ENCODE measurements around the gene THRB. TPM values are rescaled to one million over a fixed set of nuclear protein-coding genes. Genes with fewer than 3 reads are reported as not detected.
A peak's percentile ranks its signal among the peaks of the same experiment; 100 is the strongest.

THRB gene
- polyA plus RNA-seq, 1 donor, result 1.1 TPM

DNA sequence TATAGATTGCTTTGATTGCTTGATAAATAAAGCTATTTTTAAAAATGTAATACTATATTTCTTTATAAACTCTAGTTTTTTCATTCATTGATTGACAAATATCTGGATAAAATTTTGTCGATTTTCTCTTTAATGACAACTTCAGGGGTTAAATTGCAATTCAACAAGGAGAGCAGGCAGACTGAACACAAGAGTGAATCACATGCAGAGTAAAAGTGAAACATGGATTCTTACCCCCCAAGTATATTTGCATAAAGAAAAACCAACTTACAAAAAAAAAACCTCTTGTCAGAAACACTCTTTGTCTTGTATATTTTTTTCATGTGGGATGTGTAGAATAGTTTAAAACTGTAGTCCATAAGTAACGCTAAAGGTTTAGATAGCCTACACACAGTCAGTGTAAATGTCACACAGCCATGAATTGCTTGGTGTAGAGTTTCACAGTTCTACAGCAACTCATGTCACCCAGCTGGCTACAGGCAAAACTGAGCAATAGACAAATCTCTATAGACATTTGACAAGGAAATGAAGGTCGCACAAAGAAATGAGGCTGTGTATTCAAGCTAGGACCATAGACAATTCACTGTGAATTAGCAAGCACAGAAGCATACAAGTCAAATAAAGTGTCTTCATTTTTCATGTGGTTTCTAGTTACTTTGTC lies 141.6 kb downstream of the THRB start:
- DNase-seq (ENCODE audit: low read depth), result no peak

- peak; percentile 71 for DNase-seq (ENCODE audit: low read depth)
Observed at GRCh38 chr3:24351779-24352469, 142.7 kb downstream of the THRB start.

DNA sequence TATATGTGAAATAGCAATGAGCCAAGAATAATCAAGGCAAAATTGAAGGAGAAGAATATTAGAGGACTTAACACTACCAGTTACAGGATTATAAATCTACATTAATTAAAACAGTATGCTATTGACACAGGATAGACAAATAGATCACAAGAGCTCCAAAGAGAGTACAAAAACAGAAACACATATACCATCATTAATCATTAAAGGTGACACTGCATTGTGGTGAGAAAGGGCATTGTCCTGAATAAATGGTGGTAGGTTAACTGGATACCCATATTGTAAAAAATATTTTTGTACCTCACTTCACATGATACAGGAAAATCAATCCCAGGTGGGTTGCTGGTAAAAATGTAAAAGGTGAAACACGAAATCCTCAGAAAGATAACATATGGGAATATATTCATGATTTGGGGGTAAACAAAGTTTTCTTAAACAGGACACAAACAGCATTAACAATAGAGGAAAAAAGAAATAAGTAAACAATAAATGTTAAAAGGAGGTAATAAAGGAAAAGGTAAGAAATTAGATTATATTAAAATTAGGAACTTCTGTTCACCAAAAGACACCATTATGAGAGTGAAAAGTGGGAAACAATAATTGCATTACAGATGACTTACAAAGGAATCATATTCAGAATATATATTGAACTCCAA lies 145.2 kb downstream of the THRB start:
- DNase-seq (ENCODE audit: low read depth), result no peak

- DNase-seq (ENCODE audit: low read depth), result no peak
Observed at GRCh38 chr3:24348348-24348747, 146.3 kb downstream of the THRB start.

DNA sequence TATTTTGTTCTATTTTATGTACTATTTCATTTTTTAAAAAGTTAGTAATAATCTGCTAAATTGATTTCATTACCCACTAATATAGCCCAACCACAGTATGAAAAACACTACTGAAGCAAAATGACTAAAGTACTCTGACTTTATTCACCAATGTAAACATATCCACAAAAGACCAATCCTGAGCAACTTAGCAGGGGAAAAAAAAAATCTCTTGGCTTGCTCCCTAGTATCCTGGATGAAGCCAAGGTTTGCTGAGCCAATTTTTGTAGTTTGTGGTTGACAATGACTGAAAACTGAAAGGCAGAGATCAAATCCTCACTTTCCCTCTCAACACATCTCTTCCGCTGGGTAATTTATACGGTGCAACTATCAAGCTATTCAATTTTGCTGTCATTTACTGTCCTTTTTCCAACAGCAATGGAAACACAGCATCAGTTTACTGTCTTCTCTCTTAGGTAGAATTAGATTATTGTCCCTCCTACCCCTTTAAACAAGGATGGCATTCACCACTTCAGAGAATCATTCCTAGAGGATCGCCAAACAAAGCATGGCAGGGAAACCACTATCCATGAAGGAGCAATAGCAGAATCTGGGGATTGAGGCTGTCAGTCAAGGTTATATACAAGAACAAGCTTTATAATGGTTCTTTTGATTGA lies 149.7 kb downstream of the THRB start:
- DNase-seq (ENCODE audit: low read depth), result peak; percentile 52

DNA sequence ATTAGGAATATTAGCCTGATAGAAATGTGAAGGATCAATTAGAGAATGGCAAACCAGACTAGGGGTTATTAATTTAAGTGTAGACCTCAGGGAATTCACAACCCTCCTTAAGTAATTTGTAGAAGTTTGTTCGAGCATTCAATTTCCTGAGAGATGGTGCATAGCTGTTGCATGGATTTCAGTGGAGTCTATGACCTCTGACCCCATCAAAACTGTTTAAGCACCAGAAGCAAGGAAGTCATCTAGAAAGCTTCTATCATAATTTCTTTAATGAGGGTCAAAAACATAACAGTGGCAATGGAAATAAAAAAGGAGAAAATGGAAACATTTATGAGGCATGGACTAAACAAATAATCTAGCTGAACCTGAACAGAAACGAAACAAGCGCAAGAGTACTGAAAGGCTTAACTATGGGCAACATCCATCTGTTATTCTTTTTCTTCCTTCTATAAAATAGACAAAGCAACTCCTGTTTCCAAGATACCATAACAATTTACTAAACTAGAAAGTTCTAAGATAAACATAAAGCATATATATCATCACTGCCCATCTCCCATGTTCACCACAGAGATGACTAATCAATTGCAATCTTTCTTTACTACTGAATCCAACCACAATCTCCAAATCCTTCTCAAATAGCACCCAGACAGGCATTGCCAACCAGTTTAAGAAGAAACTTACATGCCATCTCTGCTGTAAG lies 151.4 kb downstream of the THRB start:
- no peak for DNase-seq (ENCODE audit: low read depth)

DNA sequence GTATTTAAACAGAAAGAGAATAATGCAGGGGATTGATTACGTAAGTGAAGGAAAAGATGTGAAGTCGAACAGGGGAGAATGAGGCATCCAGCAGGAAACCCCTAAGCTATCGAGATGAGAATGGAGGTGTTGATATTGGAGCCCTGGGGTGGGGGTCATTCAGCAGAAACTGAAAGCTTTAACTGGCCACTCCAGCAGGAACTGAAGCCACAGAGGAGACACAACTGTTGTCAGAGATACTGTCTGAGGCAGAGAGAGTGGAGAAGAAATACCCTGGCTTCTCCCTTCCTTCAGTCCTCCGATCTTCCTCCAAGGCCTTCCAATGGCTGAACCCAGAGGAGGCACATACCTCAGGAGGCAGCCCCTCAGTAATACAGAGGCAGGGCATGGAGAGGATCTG lies 152.4 kb downstream of the THRB start:
- DNase-seq (ENCODE audit: low read depth), result no peak

GRCh38 chr3:24341668-24342067 lies 153.0 kb downstream of the THRB start:
- no peak for DNase-seq (ENCODE audit: low read depth)

- no peak for DNase-seq (ENCODE audit: low read depth)
Observed at GRCh38 chr3:24340966-24341365, 153.7 kb downstream of the THRB start.

GRCh38 chr3:24340161-24340560 lies 154.5 kb downstream of the THRB start:
- no peak for DNase-seq (ENCODE audit: low read depth)

DNA sequence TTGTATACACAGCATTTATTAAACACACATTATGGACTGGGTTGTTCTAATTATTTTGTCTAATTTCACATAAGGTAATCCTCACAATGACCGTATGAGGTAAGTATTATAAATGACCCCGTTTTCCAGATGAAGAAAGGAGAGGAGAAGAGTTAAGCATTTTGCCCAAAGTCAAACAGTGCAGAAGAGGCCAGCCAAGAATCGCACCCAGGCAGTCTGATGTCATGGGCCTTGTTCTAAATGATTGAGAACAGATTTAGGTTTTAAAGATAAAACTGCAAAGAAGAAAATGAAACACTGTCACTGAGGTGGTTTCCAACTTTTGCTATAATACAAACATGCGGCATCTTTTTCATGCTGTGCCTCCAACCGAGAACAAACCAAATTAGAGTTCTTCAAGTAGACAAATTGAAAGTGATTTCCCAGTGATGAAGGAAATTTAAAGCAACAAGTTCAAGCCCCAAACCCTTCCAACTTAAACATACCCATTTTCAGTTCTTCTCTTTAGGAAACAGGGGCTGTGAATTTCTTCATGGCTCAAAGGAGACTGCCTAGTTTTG lies 155.3 kb downstream of the THRB start:
- DNase-seq (ENCODE audit: low read depth), result no peak

DNA sequence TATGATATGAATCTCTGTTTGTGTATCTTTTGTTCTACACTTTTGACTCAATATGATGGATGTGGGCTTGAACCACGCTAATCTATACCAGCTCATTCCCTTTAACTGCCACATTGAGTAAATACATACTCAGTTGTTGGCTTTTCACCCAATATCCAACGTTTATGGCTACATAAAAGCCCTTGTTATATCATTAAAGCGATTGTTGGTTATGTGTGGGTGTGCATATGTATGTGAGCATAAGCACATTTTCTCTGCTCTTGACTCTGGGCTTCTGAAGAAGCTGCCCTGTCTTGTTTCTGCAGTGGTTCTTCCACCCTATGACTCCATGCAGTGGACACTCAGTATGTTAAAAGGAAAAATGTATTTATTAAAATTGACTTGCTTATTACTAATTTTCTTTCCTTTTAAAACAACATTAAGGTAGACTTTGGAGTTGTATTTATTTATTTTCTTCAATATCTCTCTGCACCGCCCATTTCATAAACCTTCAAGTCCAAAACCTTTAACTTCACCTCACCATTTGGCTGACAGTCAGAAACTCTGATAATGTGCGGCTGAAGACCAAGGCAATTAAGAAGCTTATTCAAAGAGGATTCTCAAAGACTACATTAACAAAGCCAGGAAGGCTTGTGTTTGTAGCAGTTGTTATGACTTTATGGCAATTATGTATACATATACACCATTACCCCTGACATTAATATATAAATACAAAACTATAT lies 156.1 kb downstream of the THRB start:
- no peak for DNase-seq (ENCODE audit: low read depth)

DNA sequence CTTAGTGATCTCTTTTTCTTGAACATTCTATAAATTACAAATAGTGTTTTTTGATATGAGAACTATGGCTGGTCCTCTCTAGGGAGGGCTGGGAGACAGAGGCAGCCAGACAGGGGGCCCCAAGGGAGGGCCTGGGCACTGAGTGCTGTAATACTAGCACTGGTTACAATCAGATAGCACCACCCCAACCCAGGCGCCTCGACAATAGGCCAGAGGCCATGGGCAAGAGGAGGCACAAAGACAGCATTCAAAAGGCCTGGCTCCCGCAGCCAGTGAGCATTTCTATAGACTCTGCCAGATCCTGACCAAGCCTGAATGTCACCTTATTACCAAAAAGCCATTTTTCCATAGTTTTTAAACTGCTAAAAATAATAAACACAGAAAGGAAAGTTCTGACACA lies 158.5 kb downstream of the THRB start:
- DNase-seq (ENCODE audit: low read depth), result no peak

- no peak for DNase-seq (ENCODE audit: low read depth)
Observed at GRCh38 chr3:24332092-24332491, 162.6 kb downstream of the THRB start.

GRCh38 chr3:24323272-24323671 lies 171.4 kb downstream of the THRB start:
- DNase-seq (ENCODE audit: low read depth), result no peak

- DNase-seq (ENCODE audit: low read depth), result no peak
Observed at GRCh38 chr3:24320601-24321000, 174.0 kb downstream of the THRB start.

GRCh38 chr3:24318677-24319287 lies 175.9 kb downstream of the THRB start:
- no peak for DNase-seq (ENCODE audit: low read depth)

GRCh38 chr3:24316887-24317383 lies 177.7 kb downstream of the THRB start:
- no peak for DNase-seq (ENCODE audit: low read depth)

- DNase-seq (ENCODE audit: low read depth), result no peak
Observed at GRCh38 chr3:24315971-24316370, 178.7 kb downstream of the THRB start.

- DNase-seq (ENCODE audit: low read depth), result no peak
Observed at GRCh38 chr3:24315356-24315755, 179.3 kb downstream of the THRB start.
